GM18873 (cell line): ENCODE results near the gene OR5M11.
"Not testable (repeated sequence)": the region's sequence is repeated elsewhere in the genome, so short reads cannot be mapped to it uniquely, and the experiment has no call there.

Source experiments
- ATAC-seq: cut with Tn5 transposase; IDR thresholded peaks from one replicate; pipeline ENCODE4 v1.9.1; 2021; ENCODE audit warnings: mild to moderate bottlenecking, moderate library complexity, moderate number of reproducible peaks; ENCODE audit not compliant: unreplicated experiment, low FRiP score

Gene OR5M11

DNA sequence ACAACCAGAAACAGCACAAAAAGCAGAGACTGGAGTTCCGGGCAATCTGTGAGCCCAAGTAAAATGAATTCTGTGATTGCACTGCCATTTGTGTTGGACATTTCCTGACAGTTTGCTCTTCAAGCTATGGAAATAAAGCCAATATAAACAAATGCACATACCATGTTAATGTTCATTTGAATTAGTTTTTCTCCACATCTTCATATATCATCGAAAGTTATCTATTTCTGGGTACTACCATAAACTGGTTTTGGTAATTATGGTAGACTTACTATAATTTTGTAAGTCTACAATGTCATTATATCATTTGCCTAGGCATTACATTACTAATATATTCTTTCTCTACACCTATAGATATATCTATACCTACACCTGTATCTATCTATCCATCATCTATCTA, at the start of gene OR5M11:
Gene OR5M11 (minus strand): TSS at position 101 of the 400 bp plus-strand sequence. CDS start 0 bp downstream, at position 101.
- ATAC-seq: no peak

DNA sequence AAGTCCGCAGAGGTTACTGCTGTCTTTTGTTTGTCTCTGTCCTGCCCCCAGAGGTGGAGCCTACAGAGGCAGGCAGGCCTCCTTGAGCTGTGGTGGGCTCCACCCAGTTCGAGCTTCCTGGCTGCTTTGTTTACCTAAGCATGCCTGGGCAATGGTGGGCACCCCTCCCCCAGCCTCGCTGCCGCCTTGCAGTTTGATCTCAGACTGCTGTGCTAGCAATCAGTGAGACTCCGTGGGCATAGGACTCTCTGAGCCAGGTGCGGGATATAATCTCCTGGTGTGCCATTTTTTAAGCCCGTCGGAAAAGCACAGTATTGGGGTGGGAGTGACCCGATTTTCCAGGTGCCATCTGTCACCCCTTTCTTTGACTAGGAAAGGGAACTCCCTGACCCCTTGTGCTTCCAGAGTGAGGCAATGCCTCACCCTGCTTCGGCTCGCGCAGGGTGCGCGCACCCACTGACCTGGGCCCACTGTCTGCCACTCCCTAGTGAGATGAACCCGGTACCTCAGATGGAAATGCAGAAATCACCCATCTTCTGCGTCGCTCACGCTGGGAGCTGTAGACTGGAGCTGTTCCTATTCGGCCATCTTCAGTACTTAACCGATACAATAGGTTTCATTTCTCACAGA, 49.1 kb upstream of the OR5M11 start:
- not testable (repeated sequence) for ATAC-seq

GRCh38 chr11:56577621-56578020, 34.6 kb upstream of the OR5M11 start, which contains the start of gene OR5M10:
TSS of gene OR5M10 (minus strand) at chr11:56577721. CDS start at chr11:56577721, 0 bp downstream.
- ATAC-seq: no peak

DNA sequence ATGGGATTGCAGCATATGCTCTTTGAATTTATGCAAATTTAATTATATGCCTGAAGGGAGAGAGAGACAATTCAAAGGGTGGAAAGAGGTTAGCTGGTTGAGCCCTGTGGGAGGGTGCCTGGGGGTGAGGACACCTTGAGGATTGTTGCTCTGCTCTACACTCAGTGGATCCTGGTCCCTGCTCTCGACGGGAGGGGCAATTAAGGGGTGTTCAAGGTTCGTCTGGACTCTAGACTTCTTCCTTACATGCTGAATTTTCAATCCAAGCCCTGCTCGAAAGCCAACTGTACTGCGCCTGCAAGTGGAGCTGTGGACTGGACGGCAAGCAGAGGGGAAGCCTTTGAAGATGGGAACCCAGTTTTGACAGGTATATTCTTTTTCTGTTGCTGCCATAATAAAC, 15.5 kb upstream of the OR5M11 start:
- ATAC-seq: no peak

DNA sequence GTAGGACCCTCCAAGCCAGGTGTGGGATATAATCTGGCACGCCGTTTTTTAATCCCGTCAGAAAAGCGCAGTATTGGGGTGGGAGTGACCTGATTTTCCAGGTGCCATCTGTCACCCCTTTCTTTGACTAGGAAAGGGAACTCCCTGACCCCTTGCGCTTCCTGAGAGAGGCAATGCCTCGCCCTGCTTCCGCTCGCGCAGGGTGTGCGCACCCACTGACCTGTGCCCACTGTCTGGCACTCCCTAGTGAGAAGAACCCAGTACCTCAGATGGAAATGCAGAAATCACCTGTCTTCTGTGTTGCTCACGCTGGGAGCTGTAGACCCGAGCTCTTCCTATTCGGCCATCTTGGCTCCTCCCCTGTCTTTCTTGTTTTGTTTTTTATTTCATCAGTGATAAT, 11.6 kb upstream of the OR5M11 start:
- not testable (repeated sequence) for ATAC-seq

GRCh38 chr11:56545531-56545930, 2.5 kb upstream of the OR5M11 start:
- ATAC-seq: no peak

DNA sequence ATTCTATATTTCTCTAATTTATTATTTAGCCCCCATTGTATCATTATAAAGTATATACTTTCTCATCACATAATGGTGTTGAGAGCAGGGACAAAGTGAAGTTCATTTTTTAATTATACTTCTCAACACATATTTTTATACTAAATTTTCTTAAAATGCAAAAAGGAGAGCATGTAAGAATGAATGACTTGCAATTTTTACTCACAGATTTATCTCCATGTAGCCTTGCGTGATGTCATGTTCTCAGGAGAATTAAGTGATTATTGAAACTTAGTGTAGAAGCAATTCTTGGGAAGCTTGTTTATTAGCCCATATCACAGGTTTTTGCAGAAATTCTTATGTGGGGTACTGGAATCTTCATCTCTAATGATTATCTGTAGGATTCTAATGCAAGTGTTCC, 682 bp upstream of the OR5M11 start:
- no peak for ATAC-seq

- ATAC-seq: no peak
Measured at GRCh38 chr11:56533054-56533740, 9.9 kb downstream of the OR5M11 start.

DNA sequence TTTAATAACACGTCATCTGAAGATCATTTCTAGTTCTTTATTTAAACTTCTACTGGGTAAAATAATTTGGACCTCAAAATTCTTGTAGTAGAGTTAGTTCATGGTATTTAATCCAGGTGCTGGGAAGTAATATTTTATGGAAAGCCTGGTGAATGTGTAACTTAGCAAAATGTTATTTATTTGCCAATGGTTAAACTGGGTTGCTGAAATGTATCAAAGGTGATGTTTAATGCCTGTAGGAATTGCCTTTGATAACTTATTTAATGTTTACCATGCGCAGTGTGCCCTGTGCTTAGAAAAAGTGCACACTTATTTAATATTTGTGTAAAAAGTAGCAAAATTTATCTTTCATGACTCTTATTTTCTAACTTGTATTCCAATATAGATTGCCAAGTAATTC, 11.2 kb downstream of the OR5M11 start:
- ATAC-seq: no peak

- no peak for ATAC-seq
Measured at GRCh38 chr11:56522008-56522407, 21.0 kb downstream of the OR5M11 start.

GRCh38 chr11:56513280-56513679, 29.8 kb downstream of the OR5M11 start:
- no peak for ATAC-seq

DNA sequence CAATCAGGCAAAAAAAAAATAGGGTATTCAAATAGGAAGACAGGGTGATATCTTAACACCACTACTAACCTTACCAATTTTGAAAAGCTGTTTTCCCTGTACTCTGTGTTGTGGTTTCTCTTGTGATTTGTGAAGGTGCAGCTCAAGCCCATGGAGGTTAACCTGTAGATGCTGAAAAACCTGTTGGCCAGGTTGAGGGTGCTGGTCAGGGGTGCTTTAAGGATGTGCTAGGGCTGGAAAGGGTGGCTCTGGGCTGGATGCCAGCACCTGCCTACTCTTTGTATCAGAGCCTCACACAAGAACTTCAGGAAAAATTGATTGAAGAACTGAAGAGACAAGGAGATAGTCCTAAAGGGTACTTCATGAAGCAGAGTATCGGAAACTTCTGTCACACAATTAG, 33.6 kb downstream of the OR5M11 start:
- ATAC-seq: no peak

GRCh38 chr11:56497010-56497409, 46.0 kb downstream of the OR5M11 start:
- no peak for ATAC-seq

- ATAC-seq: no peak
Measured at GRCh38 chr11:56495117-56495516, 47.9 kb downstream of the OR5M11 start.
